Naive B cell (primary cell): ENCODE measurements around the gene CCL15. TPM values are rescaled to one million over a fixed set of nuclear protein-coding genes. Genes with fewer than 3 reads are reported as not detected.

Source experiments
- ATAC-seq, 2 donors: fragments of 150-1000 bp; cut with Tn5 transposase; 2 replicates each; pipeline ENCODE4 v1.10.0; 2021; ENCODE audit warnings: low read depth in 2 of 2, mild to moderate bottlenecking in 2 of 2, moderate library complexity in 2 of 2
- DNase-seq: peaks from one replicate; pipeline ENCODE4 v3.0.0; 2022
- H3K27ac Mint-ChIP-seq, 6 donors: one replicate each; pipeline ENCODE4 v1.8.0; 2020 to 2022; ENCODE audit warnings: mild to moderate bottlenecking in 6 of 6, mixed read lengths in 6 of 6, moderate library complexity in 5 of 6, inconsistent platforms in 2 of 6
- H3K27me3 Mint-ChIP-seq, 3 donors: one replicate each; pipeline ENCODE4 v1.8.0; 2021 to 2022; ENCODE audit warnings: mixed read lengths in 3 of 3, mild to moderate bottlenecking in 1 of 3
- H3K36me3 Mint-ChIP-seq, 2 donors: one replicate each; pipeline ENCODE4 v1.8.0; 2020 to 2022; ENCODE audit warnings: mixed read lengths in 2 of 2, inconsistent platforms in 1 of 2, mild to moderate bottlenecking in 1 of 2
- H3K4me1 Mint-ChIP-seq, 3 donors: one replicate each; pipeline ENCODE4 v1.8.0; 2020 to 2022; ENCODE audit warnings: mixed read lengths in 3 of 3, inconsistent platforms in 1 of 3, mild to moderate bottlenecking in 1 of 3, moderate library complexity in 1 of 3
- H3K4me3 Mint-ChIP-seq, 8 donors: one replicate each; pipeline ENCODE4 v1.8.0; 2020 to 2022; ENCODE audit warnings: mild to moderate bottlenecking in 8 of 8, mixed read lengths in 8 of 8, moderate library complexity in 8 of 8, inconsistent platforms in 2 of 8
- H3K9me3 Mint-ChIP-seq, 7 donors: one replicate each; pipeline ENCODE4 v1.8.0; 2020 to 2022; ENCODE audit warnings: mixed read lengths in 7 of 7, mild to moderate bottlenecking in 5 of 7, inconsistent platforms in 2 of 7, moderate library complexity in 1 of 7
- polyA plus RNA-seq, 6 donors: library from polyadenylated mRNA; unstranded; fragments of 300-500 nt; fragmentation: Illumina TruSeq; gene quantifications; one replicate each; pipeline ENCODE4 v1.2.3, GENCODE V29; 2021; ENCODE audit warnings: low read depth in 6 of 6

The CCL15 gene
- polyA plus RNA-seq, 6 donors from 2014 or later = not detected

- H3K27me3 Mint-ChIP-seq = peaks cover 0 to 23% (median 10%) of the 10 kb centered on the region in 3 donors
- no peak overlapping the region for H3K4me3 Mint-ChIP-seq
- peaks cover 0 to 12% (median 6%) of the 10 kb centered on the region in 3 donors for H3K4me1 Mint-ChIP-seq
- DNase-seq (no peak), ATAC-seq (no peak)
- peak overlapping the region in 1 of 6 donors; percentile 4 for H3K27ac Mint-ChIP-seq
- H3K36me3 Mint-ChIP-seq = no peaks in the 10 kb centered on the region
- no peaks in the 10 kb centered on the region for H3K9me3 Mint-ChIP-seq
These were observed 18.8 kb downstream of the CCL15 start for GRCh38 chr17:35982409-35983191.

DNA sequence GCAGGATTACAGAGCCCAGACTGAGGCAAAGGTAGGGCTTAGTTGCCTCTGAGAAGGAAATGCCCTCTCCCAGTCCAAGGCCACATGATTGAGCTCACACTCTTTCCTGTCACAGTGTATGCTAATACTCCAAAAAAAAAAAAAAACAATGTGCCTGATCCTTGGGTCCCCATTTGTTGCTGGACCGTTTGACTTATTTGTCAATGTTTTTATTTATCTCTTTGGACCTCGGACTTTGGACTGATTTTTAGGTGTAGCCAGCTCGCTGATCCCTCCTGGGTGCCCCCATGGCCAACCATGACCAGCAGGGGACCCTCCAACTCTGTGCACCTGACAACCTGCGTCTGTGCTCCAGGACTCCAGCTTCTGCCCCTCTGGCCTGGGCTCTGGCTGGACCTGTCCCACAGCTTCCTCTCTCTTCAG is 19.4 kb downstream of the CCL15 start:
- H3K27me3 Mint-ChIP-seq = peaks cover 0 to 23% (median 10%) of the 10 kb centered on the region in 3 donors

GRCh38 chr17:35981246-35981645 is 20.1 kb downstream of the CCL15 start, which contains the start of gene CCL16:
Gene CCL16, minus strand, starts transcription at chr17:35981497. Its CDS starts 77 bp downstream, at chr17:35981420.
- Mint-ChIP-seq H3K27ac (peak within 1 kb of the TSS in 4 of 6 donors; percentile 16 to 95 (median 74)), H3K4me1 (peaks cover 5 to 20% (median 12%) of the 10 kb centered on the region in 3 donors), H3K9me3 (no peaks in the 10 kb centered on the region), H3K36me3 (no peaks in the 10 kb centered on the region), H3K4me3 (no peak within 1 kb of the TSS), H3K27me3 (peaks cover 0 to 23% (median 10%) of the 10 kb centered on the region in 3 donors)
- ATAC-seq (no peak), DNase-seq (no peak)

More for the DNA sequence above, 19.4 kb downstream of the CCL15 start:
- H3K27ac Mint-ChIP-seq = peak overlapping the region in 4 of 6 donors; percentile 16 to 83 (median 58)
- DNase-seq (no peak), ATAC-seq (no peak)
- peaks cover 0 to 14% (median 6%) of the 10 kb centered on the region in 3 donors for H3K4me1 Mint-ChIP-seq
- H3K9me3 Mint-ChIP-seq = no peaks in the 10 kb centered on the region
- H3K4me3 Mint-ChIP-seq = no peak overlapping the region
- no peaks in the 10 kb centered on the region for H3K36me3 Mint-ChIP-seq

- DNase-seq (no peak), ATAC-seq (no peak)
- H3K27me3 Mint-ChIP-seq = peaks cover 0 to 23% (median 10%) of the 10 kb centered on the region in 3 donors
- H3K4me1 Mint-ChIP-seq = peaks cover 5 to 25% (median 15%) of the 10 kb centered on the region in 3 donors
- no peaks in the 10 kb centered on the region for H3K9me3 Mint-ChIP-seq
- no peak overlapping the region for H3K27ac Mint-ChIP-seq
- H3K36me3 Mint-ChIP-seq = no peaks in the 10 kb centered on the region
- H3K4me3 Mint-ChIP-seq = no peak overlapping the region
These were observed 23.0 kb downstream of the CCL15 start for GRCh38 chr17:35978346-35978745.

GRCh38 chr17:35977509-35977908 is 23.8 kb downstream of the CCL15 start:
- ATAC-seq (no peak), DNase-seq (no peak)
- Mint-ChIP-seq H3K36me3 (no peaks in the 10 kb centered on the region), H3K4me1 (peaks cover 5 to 23% (median 15%) of the 10 kb centered on the region in 3 donors), H3K27ac (peak overlapping the region in 2 of 6 donors; percentile 56 to 83), H3K4me3 (peak overlapping the region in 1 of 8 donors; percentile 54), H3K9me3 (no peaks in the 10 kb centered on the region), H3K27me3 (peaks cover 0 to 23% (median 10%) of the 10 kb centered on the region in 3 donors)

GRCh38 chr17:35973333-35974260 is 27.8 kb downstream of the CCL15 start:
- peaks cover 9 to 16% (median 15%) of the 10 kb centered on the region in 3 donors for H3K4me1 Mint-ChIP-seq
- no peaks in the 10 kb centered on the region for H3K36me3 Mint-ChIP-seq
- peaks cover 0 to 7% (median 0%) of the 10 kb centered on the region in 3 donors for H3K27me3 Mint-ChIP-seq
- peak overlapping the region in 2 of 6 donors; percentile 21 to 78 for H3K27ac Mint-ChIP-seq
- no peak for ATAC-seq
- no peak for DNase-seq
- peak overlapping the region in 1 of 8 donors; percentile 56 for H3K4me3 Mint-ChIP-seq
- no peaks in the 10 kb centered on the region for H3K9me3 Mint-ChIP-seq

DNA sequence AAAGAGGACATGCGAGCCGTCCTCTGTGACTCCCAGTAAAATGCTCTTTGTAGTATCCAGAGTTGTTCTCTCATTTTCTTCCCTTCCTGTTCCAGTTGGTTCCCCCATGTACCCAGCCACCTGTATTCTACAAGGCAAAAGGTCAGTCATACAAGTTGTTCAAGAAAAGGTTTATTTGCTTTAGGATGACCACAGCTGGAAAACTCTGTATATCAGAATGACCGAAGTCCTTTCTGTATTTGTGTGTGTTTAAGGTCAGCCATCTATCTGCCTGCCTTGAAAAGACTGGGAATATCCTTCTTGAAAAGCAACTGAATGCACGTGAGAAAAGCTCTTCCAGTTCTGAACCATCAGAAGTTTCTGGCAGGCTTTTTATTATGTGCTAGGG is 28.4 kb downstream of the CCL15 start:
- peaks cover 9 to 16% (median 15%) of the 10 kb centered on the region in 3 donors for H3K4me1 Mint-ChIP-seq
- H3K9me3 Mint-ChIP-seq = no peaks in the 10 kb centered on the region
- H3K4me3 Mint-ChIP-seq = no peak overlapping the region
- DNase-seq (no peak), ATAC-seq (no peak)
- no peaks in the 10 kb centered on the region for H3K36me3 Mint-ChIP-seq
- H3K27ac Mint-ChIP-seq = peak overlapping the region in 2 of 6 donors; percentile 2 to 21
- H3K27me3 Mint-ChIP-seq = peaks cover 0 to under 1% (median 0%) of the 10 kb centered on the region in 3 donors

- ATAC-seq (no peak), DNase-seq (no peak)
- Mint-ChIP-seq H3K4me3 (no peak overlapping the region), H3K9me3 (no peaks in the 10 kb centered on the region), H3K36me3 (no peaks in the 10 kb centered on the region), H3K4me1 (peaks cover 9 to 16% (median 15%) of the 10 kb centered on the region in 3 donors), H3K27me3 (no peaks in the 10 kb centered on the region), H3K27ac (peak overlapping the region in 1 of 6 donors; percentile 63)
These were observed 28.8 kb downstream of the CCL15 start for GRCh38 chr17:35972535-35972934.

- H3K27me3 Mint-ChIP-seq = no peaks in the 10 kb centered on the region
- ATAC-seq = no peak
These were observed 29.3 kb downstream of the CCL15 start for GRCh38 chr17:35972066-35972465.

DNA sequence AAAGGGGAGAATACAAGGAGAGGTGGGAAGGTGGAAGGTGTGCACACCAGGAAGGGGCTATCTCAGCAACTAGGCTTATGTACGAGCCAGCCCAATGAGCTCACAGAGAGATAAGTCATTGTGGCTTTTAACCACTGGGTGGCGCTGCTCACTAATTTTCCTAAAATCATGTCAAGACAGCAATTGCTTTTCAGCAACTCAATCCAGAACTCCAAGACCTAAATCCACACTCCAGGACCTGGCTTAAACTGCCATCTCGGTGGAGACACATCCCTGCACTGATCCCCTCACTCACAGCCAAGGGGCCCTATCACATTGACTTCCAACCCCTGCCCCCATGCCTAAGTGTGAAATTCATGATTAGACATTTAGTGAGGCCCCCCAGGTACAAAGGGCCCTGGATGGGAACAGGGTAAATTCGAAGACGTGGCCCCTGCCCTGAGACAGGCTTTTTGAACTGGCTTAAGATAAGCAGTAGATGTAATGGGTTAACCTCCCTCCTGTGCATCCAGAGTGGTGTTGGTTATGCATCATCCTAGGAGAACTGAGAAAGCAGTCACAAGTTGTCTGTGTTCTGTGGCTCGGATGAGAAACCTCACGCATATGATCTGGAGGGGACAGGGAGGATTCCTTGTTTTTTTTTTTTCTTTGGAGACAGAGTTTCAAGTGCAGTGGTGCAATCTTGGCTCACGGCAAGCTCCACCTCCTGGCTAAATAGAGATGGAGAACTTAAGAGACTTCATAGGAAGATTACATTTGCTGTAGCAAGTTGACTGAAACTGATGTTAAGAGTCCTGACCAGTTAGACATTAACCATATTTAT is 31.6 kb downstream of the CCL15 start:
- ATAC-seq = peak; percentile 45 to 70
- H3K4me1 Mint-ChIP-seq = peaks cover 5 to 6% (median 5%) of the 10 kb centered on the region in 3 donors
- H3K9me3 Mint-ChIP-seq = no peaks in the 10 kb centered on the region
- no peak overlapping the region for H3K4me3 Mint-ChIP-seq
- H3K36me3 Mint-ChIP-seq = no peaks in the 10 kb centered on the region
- peak; percentile 61 for DNase-seq
- H3K27me3 Mint-ChIP-seq = peaks cover 0 to 6% (median 0%) of the 10 kb centered on the region in 3 donors
- H3K27ac Mint-ChIP-seq = no peak overlapping the region

More at GRCh38 chr17:35972066-35972465, 29.3 kb downstream of the CCL15 start:
- Mint-ChIP-seq H3K4me3 (no peak overlapping the region), H3K4me1 (peaks cover 9 to 16% (median 15%) of the 10 kb centered on the region in 3 donors), H3K27ac (no peak overlapping the region), H3K9me3 (no peaks in the 10 kb centered on the region), H3K36me3 (no peaks in the 10 kb centered on the region)
- no peak for DNase-seq

DNA sequence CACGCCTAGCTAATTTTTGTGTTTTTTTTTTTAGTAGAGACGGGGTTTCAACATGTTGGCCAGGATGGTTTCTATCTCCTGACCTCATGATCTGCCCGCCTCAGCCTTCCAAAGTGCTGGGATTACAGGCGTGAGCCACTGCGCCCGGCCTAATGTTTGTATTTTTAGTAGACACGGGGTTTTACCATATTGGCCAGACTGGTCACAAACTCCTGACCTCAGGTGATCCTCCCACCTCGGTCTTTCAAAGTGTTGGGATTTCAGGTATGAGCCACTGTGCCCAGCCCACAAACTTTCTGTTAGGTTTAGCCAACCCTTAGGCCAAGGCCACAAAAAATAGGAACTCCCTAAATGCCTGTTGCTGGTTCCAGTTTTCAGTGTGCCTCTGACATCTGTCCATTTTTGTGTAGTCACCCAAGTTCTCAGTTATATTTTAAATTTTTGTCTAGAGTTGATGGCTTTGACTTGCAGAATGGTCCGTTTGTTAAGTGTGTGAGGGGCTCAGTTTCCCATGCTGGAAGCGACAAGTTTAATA is 32.8 kb downstream of the CCL15 start:
- Mint-ChIP-seq H3K9me3 (no peaks in the 10 kb centered on the region), H3K4me3 (no peak overlapping the region), H3K4me1 (peaks cover 5 to 6% (median 5%) of the 10 kb centered on the region in 3 donors), H3K27ac (no peak overlapping the region), H3K36me3 (no peaks in the 10 kb centered on the region), H3K27me3 (peaks cover 0 to 16% (median under 1%) of the 10 kb centered on the region in 3 donors)
- DNase-seq = no peak
- ATAC-seq = no peak

DNA sequence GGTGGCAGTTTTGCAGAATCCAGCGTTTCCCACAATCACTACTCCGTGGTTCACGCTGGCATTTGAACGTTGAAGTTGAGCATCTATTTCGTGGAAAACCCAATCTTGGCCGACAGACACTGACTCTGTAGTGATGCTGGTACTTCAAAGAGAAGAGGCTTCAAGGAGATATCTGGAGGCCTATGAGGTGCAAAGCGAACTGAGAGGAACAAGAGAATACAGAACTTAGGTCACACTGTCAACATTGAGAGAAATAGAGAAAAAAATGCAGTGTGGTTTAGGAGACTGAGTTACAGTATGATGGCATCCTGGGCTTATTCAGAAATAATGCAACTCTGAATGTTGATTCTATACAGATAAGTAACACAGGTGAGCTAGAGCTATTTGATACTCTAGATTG is 36.1 kb downstream of the CCL15 start:
- no peak for ATAC-seq
- no peak overlapping the region for H3K27ac Mint-ChIP-seq
- peaks cover 3 to 6% (median 5%) of the 10 kb centered on the region in 3 donors for H3K4me1 Mint-ChIP-seq
- H3K27me3 Mint-ChIP-seq = peaks cover 4 to 26% (median 15%) of the 10 kb centered on the region in 3 donors
- no peaks in the 10 kb centered on the region for H3K9me3 Mint-ChIP-seq
- no peak for DNase-seq
- no peak overlapping the region for H3K4me3 Mint-ChIP-seq
- H3K36me3 Mint-ChIP-seq = no peaks in the 10 kb centered on the region
